LNCAP (cell line): ENCODE results near the gene TESMIN.

Source experiments
- CTCF ChIP-seq: fragments of 450-650 bp; IDR thresholded peaks from 2 replicates; pipeline ENCODE4 v1.5.1; 2017; ENCODE audit warnings: mild to moderate bottlenecking

TESMIN gene

GRCh38 chr11:68680541-68681231 is 70.6 kb downstream of the TESMIN start:
- TF ChIP-seq CTCF, result no peak

GRCh38 chr11:68678031-68678441 is 73.3 kb downstream of the TESMIN start:
- no peak for TF ChIP-seq CTCF

- no peak for TF ChIP-seq CTCF
These were observed 73.9 kb downstream of the TESMIN start for GRCh38 chr11:68677432-68677831.

GRCh38 chr11:68674461-68674860 is 76.9 kb downstream of the TESMIN start:
- TF ChIP-seq CTCF, result no peak

- no peak for TF ChIP-seq CTCF
These were observed 77.3 kb downstream of the TESMIN start for GRCh38 chr11:68673991-68674390.

GRCh38 chr11:68673306-68673945 is 77.9 kb downstream of the TESMIN start:
- no peak for TF ChIP-seq CTCF

- TF ChIP-seq CTCF, result no peak
These were observed 80.9 kb downstream of the TESMIN start for GRCh38 chr11:68670208-68670992.
